ENCODE results near the gene PASD1. TPM values are rescaled to one million over a fixed set of nuclear protein-coding genes. Genes with fewer than 3 reads are reported as not detected.
"Not testable (repeated sequence)": the region's sequence is repeated elsewhere in the genome, so short reads cannot be mapped to it uniquely, and the experiment has no call there.

The PASD1 gene
- total and polyA plus RNA-seq, 10 of the 15 experiments (the other 5 are each of a cell fraction or from before 2014, with no cell fraction given) = under 0.01 to 0.01 TPM; not detected in 8

DNA sequence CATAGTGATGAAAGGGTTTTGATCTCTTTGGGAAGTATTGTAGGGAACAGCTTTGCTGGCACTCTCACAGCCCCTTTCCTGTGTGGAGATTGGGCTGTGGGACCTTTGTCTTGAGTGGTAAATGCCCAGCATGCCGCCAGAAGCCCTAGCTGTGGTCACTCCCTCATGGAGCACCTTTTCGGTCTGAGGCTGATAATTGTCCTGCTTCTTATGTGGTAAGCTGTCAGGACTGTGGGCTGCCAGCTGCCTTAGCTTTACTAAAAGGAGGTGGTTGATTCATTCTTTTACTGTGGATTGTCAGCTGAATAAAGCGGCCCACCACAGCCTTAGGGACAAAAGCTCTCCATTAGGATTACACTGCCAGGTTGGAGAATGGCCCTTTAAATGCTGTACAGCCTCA lies 7.1 kb downstream of the PASD1 start:
- no peak for TF ChIP-seq KAT2A (conservative IDR thresholded peaks at IDR 0.05; ENCODE audit: control insufficient read depth, low read depth, low read length)
- no peak for TF ChIP-seq EP300 (IDR thresholded peaks at IDR 0.05; ENCODE audit: borderline replicate concordance in 1 of 2, control insufficient read depth in 1 of 2, low read depth in 2 of 2, low read length in 2 of 2)
- TF ChIP-seq, protein P1, sequence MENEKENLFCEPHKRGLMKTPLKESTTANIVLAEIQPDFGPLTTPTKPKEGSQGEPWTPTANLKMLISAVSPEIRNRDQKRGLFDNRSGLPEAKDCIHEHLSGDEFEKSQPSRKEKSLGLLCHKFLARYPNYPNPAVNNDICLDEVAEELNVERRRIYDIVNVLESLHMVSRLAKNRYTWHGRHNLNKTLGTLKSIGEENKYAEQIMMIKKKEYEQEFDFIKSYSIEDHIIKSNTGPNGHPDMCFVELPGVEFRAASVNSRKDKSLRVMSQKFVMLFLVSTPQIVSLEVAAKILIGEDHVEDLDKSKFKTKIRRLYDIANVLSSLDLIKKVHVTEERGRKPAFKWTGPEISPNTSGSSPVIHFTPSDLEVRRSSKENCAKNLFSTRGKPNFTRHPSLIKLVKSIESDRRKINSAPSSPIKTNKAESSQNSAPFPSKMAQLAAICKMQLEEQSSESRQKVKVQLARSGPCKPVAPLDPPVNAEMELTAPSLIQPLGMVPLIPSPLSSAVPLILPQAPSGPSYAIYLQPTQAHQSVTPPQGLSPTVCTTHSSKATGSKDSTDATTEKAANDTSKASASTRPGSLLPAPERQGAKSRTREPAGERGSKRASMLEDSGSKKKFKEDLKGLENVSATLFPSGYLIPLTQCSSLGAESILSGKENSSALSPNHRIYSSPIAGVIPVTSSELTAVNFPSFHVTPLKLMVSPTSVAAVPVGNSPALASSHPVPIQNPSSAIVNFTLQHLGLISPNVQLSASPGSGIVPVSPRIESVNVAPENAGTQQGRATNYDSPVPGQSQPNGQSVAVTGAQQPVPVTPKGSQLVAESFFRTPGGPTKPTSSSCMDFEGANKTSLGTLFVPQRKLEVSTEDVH (IDR thresholded peaks at IDR 0.05; ENCODE audit: low read depth, partially characterized antibody) = no peak
- TF ChIP-seq FOXK2 (IDR thresholded peaks at IDR 0.05) = no peak
- no peak for TF ChIP-seq SPI1 (IDR thresholded peaks at IDR 0.05; ENCODE audit: borderline replicate concordance, insufficient read depth, low read depth, low read length)
- TF ChIP-seq ZNF384 (IDR thresholded peaks at IDR 0.05; ENCODE audit: borderline replicate concordance, low read depth, low read length) = no peak
- TF ChIP-seq ESRRA (IDR thresholded peaks at IDR 0.05; ENCODE audit: low read length) = no peak
- TF ChIP-seq, protein P2, sequence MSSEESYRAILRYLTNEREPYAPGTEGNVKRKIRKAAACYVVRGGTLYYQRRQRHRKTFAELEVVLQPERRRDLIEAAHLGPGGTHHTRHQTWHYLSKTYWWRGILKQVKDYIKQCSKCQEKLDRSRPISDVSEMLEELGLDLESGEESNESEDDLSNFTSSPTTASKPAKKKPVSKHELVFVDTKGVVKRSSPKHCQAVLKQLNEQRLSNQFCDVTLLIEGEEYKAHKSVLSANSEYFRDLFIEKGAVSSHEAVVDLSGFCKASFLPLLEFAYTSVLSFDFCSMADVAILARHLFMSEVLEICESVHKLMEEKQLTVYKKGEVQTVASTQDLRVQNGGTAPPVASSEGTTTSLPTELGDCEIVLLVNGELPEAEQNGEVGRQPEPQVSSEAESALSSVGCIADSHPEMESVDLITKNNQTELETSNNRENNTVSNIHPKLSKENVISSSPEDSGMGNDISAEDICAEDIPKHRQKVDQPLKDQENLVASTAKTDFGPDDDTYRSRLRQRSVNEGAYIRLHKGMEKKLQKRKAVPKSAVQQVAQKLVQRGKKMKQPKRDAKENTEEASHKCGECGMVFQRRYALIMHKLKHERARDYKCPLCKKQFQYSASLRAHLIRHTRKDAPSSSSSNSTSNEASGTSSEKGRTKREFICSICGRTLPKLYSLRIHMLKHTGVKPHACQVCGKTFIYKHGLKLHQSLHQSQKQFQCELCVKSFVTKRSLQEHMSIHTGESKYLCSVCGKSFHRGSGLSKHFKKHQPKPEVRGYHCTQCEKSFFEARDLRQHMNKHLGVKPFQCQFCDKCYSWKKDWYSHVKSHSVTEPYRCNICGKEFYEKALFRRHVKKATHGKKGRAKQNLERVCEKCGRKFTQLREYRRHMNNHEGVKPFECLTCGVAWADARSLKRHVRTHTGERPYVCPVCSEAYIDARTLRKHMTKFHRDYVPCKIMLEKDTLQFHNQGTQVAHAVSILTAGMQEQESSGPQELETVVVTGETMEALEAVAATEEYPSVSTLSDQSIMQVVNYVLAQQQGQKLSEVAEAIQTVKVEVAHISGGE (CRISPR knock-in tag; IDR thresholded peaks at IDR 0.05) = no peak
- H3K27ac ChIP-seq (ENCODE audit: control insufficient read depth, insufficient read depth) = no peak overlapping the region
- RAD21 ChIA-PET (ENCODE audit: unreplicated experiment) = no interaction called here
- no peak overlapping the region for H3K4me2 ChIP-seq (ENCODE audit: control insufficient read depth, insufficient read depth)
- no peak for ATAC-seq
- 31% methylated on average over 3 of the region's 3 CpGs for WGBS (ENCODE audit: insufficient coverage, insufficient replicate concordance, low lambda C conversion rate, missing lambda C conversion rate)
- H3K4me1 ChIP-seq (ENCODE audit: control insufficient read depth, insufficient read depth, low read length) = no peaks in the 10 kb centered on the region
- intact Hi-C loops (cut with micrococcal nuclease; ENCODE audit: unreplicated experiment) = loop anchor here (10.0 kb wide), 1 partner anchor 56 kb away; no protein-coding TSS in a partner anchor
- no peak for FAIRE-seq
- no peaks in the 10 kb centered on the region for H4K20me1 ChIP-seq (ENCODE audit: control insufficient read depth, insufficient read depth)
- no peaks in the 10 kb centered on the region for H3K79me2 ChIP-seq (ENCODE audit: control insufficient read depth, insufficient read depth, low read length)
- SMC1A ChIA-PET (ENCODE audit: uncharacterized antibody, unreplicated experiment) = no interaction called here
- H3K9me3 ChIP-seq (replicated peaks; ENCODE audit: control insufficient read depth, insufficient read depth, low read length) = no peaks in the 10 kb centered on the region
- H2AFZ ChIP-seq (ENCODE audit: control insufficient read depth, low read depth, low read length) = no peak overlapping the region
- no TSS peak for BruUV-seq (replicated peaks)
- DNase-seq (ENCODE audit: low read depth, low spot score) = no peak
- POLR2A ChIA-PET = no interaction called here
- no peaks in the 10 kb centered on the region for H3K36me3 ChIP-seq (ENCODE audit: control insufficient read depth in 2 of 2, insufficient read depth in 2 of 2, low read length in 1 of 2)
- no peak overlapping the region for H3K4me3 ChIP-seq
- in situ Hi-C loops (cut with MboI) = no loop called here
- H3K27me3 ChIP-seq (replicated peaks in 1 of 2; ENCODE audit: control insufficient read depth in 2 of 2, insufficient read depth in 2 of 2, low read length in 1 of 2) = no peaks in the 10 kb centered on the region
- CTCF ChIA-PET = no interaction called here
- H3K9ac ChIP-seq (ENCODE audit: control insufficient read depth, insufficient read depth, low read length) = no peak overlapping the region

DNA sequence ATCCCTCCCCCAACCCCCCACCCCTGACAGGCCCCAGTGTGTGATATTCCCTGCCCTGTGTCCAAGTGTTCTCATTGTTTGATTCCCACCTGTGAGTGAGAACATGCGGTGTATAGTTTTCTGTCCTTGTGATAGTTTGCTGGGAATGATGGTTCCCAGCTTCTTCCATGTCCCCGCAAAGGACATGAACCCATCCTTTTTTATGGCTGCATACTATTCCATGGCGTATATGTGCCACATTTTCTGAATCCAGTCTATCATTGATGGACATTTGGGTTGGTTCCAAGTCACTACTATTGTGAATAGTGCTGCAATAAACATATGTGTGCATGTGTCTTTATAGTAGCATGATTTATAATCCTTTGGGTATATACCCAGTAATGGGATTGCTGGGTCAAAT lies 29.9 kb downstream of the PASD1 start:
- FAIRE-seq; CTCF ChIA-PET; H3K4me1 ChIP-seq (ENCODE audit: control insufficient read depth, insufficient read depth, low read length); ATAC-seq; H2AFZ ChIP-seq (ENCODE audit: control insufficient read depth, low read depth, low read length); BruUV-seq (replicated peaks); POLR2A ChIA-PET; DNase-seq (ENCODE audit: low read depth, low spot score); intact Hi-C loops (cut with micrococcal nuclease; ENCODE audit: unreplicated experiment); H3K36me3 ChIP-seq (ENCODE audit: control insufficient read depth in 2 of 2, insufficient read depth in 2 of 2, low read length in 1 of 2); H3K27me3 ChIP-seq (replicated peaks in 1 of 2; ENCODE audit: control insufficient read depth in 2 of 2, insufficient read depth in 2 of 2, low read length in 1 of 2); SMC1A ChIA-PET (ENCODE audit: uncharacterized antibody, unreplicated experiment); H3K9ac ChIP-seq (ENCODE audit: control insufficient read depth, insufficient read depth, low read length); in situ Hi-C loops (cut with MboI); H4K20me1 ChIP-seq (ENCODE audit: control insufficient read depth, insufficient read depth); H3K9me3 ChIP-seq (replicated peaks; ENCODE audit: control insufficient read depth, insufficient read depth, low read length); RAD21 ChIA-PET (ENCODE audit: unreplicated experiment); H3K4me2 ChIP-seq (ENCODE audit: control insufficient read depth, insufficient read depth); H3K27ac ChIP-seq (ENCODE audit: control insufficient read depth, insufficient read depth); H3K79me2 ChIP-seq (ENCODE audit: control insufficient read depth, insufficient read depth, low read length); H3K4me3 ChIP-seq: not testable (repeated sequence)
- 87% methylated on average over 3 of the region's 3 CpGs for WGBS (ENCODE audit: insufficient coverage, insufficient replicate concordance, low lambda C conversion rate, missing lambda C conversion rate)
